GM12878 (cell line): ENCODE results near the gene MAGI1. TPM values are rescaled to one million over a fixed set of nuclear protein-coding genes. Genes with fewer than 3 reads are reported as not detected.

Experiments used
- ATAC-seq: fragments of 200-7000 bp; cut with Tn5 transposase; 3 replicates; pipeline ENCODE4 v1.9.1; 2020; ENCODE audit warnings: mild to moderate bottlenecking, moderate library complexity
- BruUV-seq: library from RNA; stranded (reverse); fragments of 400-500 nt; replicated peaks from 2 replicates; lab custom pipeline; 2021; lab: Mats Ljungman, UMichigan
- CTCF ChIA-PET: fragments of 300-600 bp; sonication (Branson Sonifier 250); formaldehyde crosslinking; extraction: SDS; loops from one replicate; lab custom pipeline; 2021; ENCODE audit warnings: inconsistent platforms; lab: Yijun Ruan, JAX
- POLR2A ChIA-PET: fragments of 350-600 bp; formaldehyde crosslinking; extraction: SDS; loops from one replicate; lab custom pipeline; 2021; ENCODE audit warnings: inconsistent platforms; lab: Charles Lee
- RAD21 ChIA-PET: fragments of 300-600 bp; sonication (Branson Sonifier 250); formaldehyde crosslinking; loops from one replicate; lab custom pipeline; 2023; ENCODE audit warnings: antibody characterized with exemption; ENCODE audit not compliant: unreplicated experiment; lab: Charles Lee
- SMC1A ChIA-PET: fragments of 300-600 bp; sonication (Branson Sonifier 250); formaldehyde crosslinking; loops from one replicate; lab custom pipeline; 2023; ENCODE audit not compliant: unreplicated experiment, uncharacterized antibody; lab: Charles Lee
- DNase-seq: peaks from one replicate; pipeline ENCODE4 v3.0.0-alpha.2; 2011; ENCODE audit warnings: low read depth, low spot score
- FAIRE-seq: peaks from 3 replicates; lab custom pipeline; 2011; peaks lifted over from hg19 to GRCh38; lab: Jason Lieb, UNC
- H2AFZ ChIP-seq: 2 replicates; pipeline ENCODE4 v1.6.0; 2011; ENCODE audit warnings: low read depth, low read length, control low read depth; ENCODE audit not compliant: control insufficient read depth
- H3K27ac ChIP-seq: 2 replicates; pipeline ENCODE4 v1.5.1; 2011; ENCODE audit warnings: control low read depth; ENCODE audit not compliant: control insufficient read depth, insufficient read depth
- H3K27me3 ChIP-seq, 2 experiments: replicated peaks in 1 of 2; 2 replicates each; pipeline versions ENCODE4 v1.6.0 to v1.6.1; 2011; ENCODE audit warnings: low read length in 1 of 2; ENCODE audit not compliant: control insufficient read depth in 2 of 2, insufficient read depth in 2 of 2
- H3K36me3 ChIP-seq, 2 experiments: 2 replicates each; pipeline ENCODE4 v1.5.1; 2011; ENCODE audit warnings: low read length in 1 of 2; ENCODE audit not compliant: control insufficient read depth in 2 of 2, insufficient read depth in 2 of 2
- H3K4me1 ChIP-seq: 2 replicates; pipeline ENCODE4 v1.6.1; 2011; ENCODE audit warnings: mild to moderate bottlenecking, low read length, moderate library complexity, mixed read lengths; ENCODE audit not compliant: control insufficient read depth, insufficient read depth
- H3K4me2 ChIP-seq: 2 replicates; pipeline ENCODE4 v1.6.0; 2011; ENCODE audit warnings: control low read depth; ENCODE audit not compliant: control insufficient read depth, insufficient read depth
- H3K4me3 ChIP-seq: fragments of 200-600 bp; sonication (generic); 2 replicates; pipeline ENCODE4 v1.5.1; 2016
- H3K79me2 ChIP-seq: 2 replicates; pipeline ENCODE4 v1.6.0; 2011; ENCODE audit warnings: low read length; ENCODE audit not compliant: control insufficient read depth, insufficient read depth
- H3K9ac ChIP-seq: 2 replicates; pipeline ENCODE4 v1.8.0; 2011; ENCODE audit warnings: low read length, control low read depth, mixed read lengths; ENCODE audit not compliant: control insufficient read depth, insufficient read depth
- H3K9me3 ChIP-seq: replicated peaks from 3 replicates; pipeline ENCODE4 v1.5.1; 2011; ENCODE audit warnings: mild to moderate bottlenecking, low read length; ENCODE audit not compliant: control insufficient read depth, insufficient read depth
- H4K20me1 ChIP-seq: 2 replicates; pipeline ENCODE4 v1.6.0; 2011; ENCODE audit not compliant: control insufficient read depth, insufficient read depth
- BHLHE40 ChIP-seq, 2 experiments: fragments of 450-650 bp in 1 of 2; IDR thresholded peaks; 2 replicates each; pipeline ENCODE4 v1.6.1; 2011 to 2017; ENCODE audit warnings: low read depth in 2 of 2, borderline replicate concordance in 1 of 2, improper control_type of control experiment in 1 of 2, low read length in 1 of 2, mild to moderate bottlenecking in 1 of 2
- CUX1 ChIP-seq: IDR thresholded peaks from 2 replicates; pipeline ENCODE4 v1.6.1; 2012; ENCODE audit warnings: improper control_type of control experiment, low read depth, low read length; ENCODE audit not compliant: insufficient replicate concordance
- E2F4 ChIP-seq: IDR thresholded peaks from 2 replicates; pipeline ENCODE4 v1.6.1; 2012; ENCODE audit warnings: low read depth, low read length, improper control_type of control experiment
- FOXM1 ChIP-seq: IDR thresholded peaks from 2 replicates; pipeline ENCODE4 v1.6.1; 2012; ENCODE audit warnings: low read depth, mild to moderate bottlenecking, inconsistent platforms, low read length, moderate library complexity
- HDAC2 ChIP-seq: fragments of 200-600 bp; sonication (generic); IDR thresholded peaks from 2 replicates; pipeline ENCODE4 v1.6.1; 2017
- SMARCA5 ChIP-seq: fragments of 450-650 bp; IDR thresholded peaks from 2 replicates; pipeline ENCODE4 v1.6.1; 2017; ENCODE audit warnings: mild to moderate bottlenecking
- SREBF1 ChIP-seq: IDR thresholded peaks from 2 replicates; pipeline ENCODE4 v1.6.1; 2012; ENCODE audit warnings: mild to moderate bottlenecking, low read length
- SUZ12 ChIP-seq: fragments of 200-600 bp; sonication (generic); IDR thresholded peaks from one replicate; pipeline ENCODE4 v1.6.1; 2018; ENCODE audit warnings: antibody characterized with exemption, mild to moderate bottlenecking; ENCODE audit not compliant: unreplicated experiment
- TARDBP ChIP-seq: IDR thresholded peaks from 2 replicates; pipeline ENCODE4 v1.6.1; 2016; ENCODE audit warnings: borderline replicate concordance
- ZNF217 ChIP-seq: fragments of 450-650 bp; IDR thresholded peaks from 2 replicates; pipeline ENCODE4 v1.6.1; 2017; ENCODE audit warnings: antibody characterized with exemption, mild to moderate bottlenecking
- WGBS: methylation state at CpG from one replicate; pipeline ENCODE4 v1.1.6; 2016; ENCODE audit warnings: low lambda C conversion rate; ENCODE audit not compliant: insufficient replicate concordance, insufficient coverage; ENCODE audit errors: missing lambda C conversion rate; 5-methylcytosine and 5-hydroxymethylcytosine counted together
- in situ Hi-C: fragments of 300-500 bp; cut with MboI; formaldehyde crosslinking; loops from 9 replicates; pipeline ENCODE4 v1.14.3; 2018; ENCODE audit warnings: mixed read lengths
- intact Hi-C: fragments of 100-400 bp; cut with micrococcal nuclease; formaldehyde crosslinking; loops from one replicate; pipeline ENCODE4 v1.14.2; 2022; ENCODE audit not compliant: unreplicated experiment
- polyA plus RNA-seq, 11 experiments: library from polyadenylated mRNA; depleted of rRNA in 4 of 11; unstranded in 6 of 11; stranded (reverse) in 5 of 11; fragments of >200 nt; fragmentation: Nextera tagmentation in 4 of 11; fragmentation: Illumina TruSeq in 1 of 11; extraction: Ambion mirVana in 4 of 11; extraction: Trizol in 1 of 11; gene quantifications; 1 replicate in 1 of 11; 2 replicates in 10 of 11; pipeline versions ENCODE4 v1.2.1 to v1.2.3, GENCODE V29; 2011 to 2016; ENCODE audit warnings: inconsistent platforms in 2 of 11, missing spikeins in 2 of 11, low read depth in 1 of 11
- total RNA-seq, 4 experiments: library from RNA; depleted of rRNA in 3 of 4; stranded (reverse); fragments of >200 nt in 3 of 4; fragmentation: Illumina TruSeq in 1 of 4; extraction: Trizol in 1 of 4; gene quantifications; 2 replicates each; pipeline versions ENCODE4 v1.2.1 to v1.2.3, GENCODE V29; 2013 to 2021
- TF ChIP-seq, protein P1 (sequence below): fragments of 150-350 bp; IDR thresholded peaks from 2 replicates; pipeline ENCODE4 v1.6.1; 2014; ENCODE audit warnings: mild to moderate bottlenecking, low read depth, low read length

Gene MAGI1
- total and polyA plus RNA-seq, 10 of the 15 experiments (the other 5 are each of a cell fraction or from before 2014, with no cell fraction given), result 0.02 to 3.3 (median 0.29) TPM; not detected in 1

DNA sequence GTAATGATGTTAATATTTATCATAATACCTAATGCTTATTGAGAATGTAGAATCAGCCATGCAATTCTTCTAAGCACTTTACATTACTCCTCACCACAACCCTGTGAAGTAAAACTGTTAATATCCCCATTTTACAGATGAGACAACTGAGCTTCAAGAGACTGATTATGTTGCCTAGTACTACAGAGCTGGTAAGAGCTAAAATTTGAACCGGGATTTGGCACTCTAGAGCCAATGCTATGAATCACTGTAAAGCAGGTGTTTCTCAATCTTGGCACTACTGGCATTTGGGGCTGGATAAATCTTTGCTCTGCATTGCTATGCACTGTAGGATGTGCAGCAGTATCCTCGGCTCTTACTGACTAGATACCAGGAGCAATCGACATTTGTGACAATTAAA is 367.7 kb downstream of the MAGI1 start:
- SMC1A ChIA-PET, result interaction anchor here (1.1 kb wide), 1 partner anchor 1140 kb away, joined by 5 read pairs; no protein-coding TSS in a partner anchor

More for the DNA sequence above, 367.7 kb downstream of the MAGI1 start:
- WGBS, result 12% methylated on average over 3 of the region's 3 CpGs
- H3K36me3 ChIP-seq, result no peaks in the 10 kb centered on the region
- H3K79me2 ChIP-seq, result no peaks in the 10 kb centered on the region
- ChIA-PET RAD21 (interaction anchor here (1.3 kb wide), 1 partner anchor 1137 kb away, joined by 3 read pairs; no protein-coding TSS in a partner anchor), POLR2A (no interaction called here), CTCF (interaction anchor here (0.7 to 4.4 kb wide), 3 partner anchors 232 to 1152 kb away, joined by 3 to 29 read pairs (median 3); no protein-coding TSS in a partner anchor)
- H3K27me3 ChIP-seq, result no peaks in the 10 kb centered on the region
- no peak for TF ChIP-seq FOXM1
- TF ChIP-seq TARDBP, result no peak
- TF ChIP-seq SREBF1, result no peak
- TF ChIP-seq E2F4, result no peak
- no peak for TF ChIP-seq ZNF217
- no peak for TF ChIP-seq SUZ12
- TF ChIP-seq HDAC2, result no peak
- no peak for TF ChIP-seq SMARCA5
- TF ChIP-seq, protein P1, sequence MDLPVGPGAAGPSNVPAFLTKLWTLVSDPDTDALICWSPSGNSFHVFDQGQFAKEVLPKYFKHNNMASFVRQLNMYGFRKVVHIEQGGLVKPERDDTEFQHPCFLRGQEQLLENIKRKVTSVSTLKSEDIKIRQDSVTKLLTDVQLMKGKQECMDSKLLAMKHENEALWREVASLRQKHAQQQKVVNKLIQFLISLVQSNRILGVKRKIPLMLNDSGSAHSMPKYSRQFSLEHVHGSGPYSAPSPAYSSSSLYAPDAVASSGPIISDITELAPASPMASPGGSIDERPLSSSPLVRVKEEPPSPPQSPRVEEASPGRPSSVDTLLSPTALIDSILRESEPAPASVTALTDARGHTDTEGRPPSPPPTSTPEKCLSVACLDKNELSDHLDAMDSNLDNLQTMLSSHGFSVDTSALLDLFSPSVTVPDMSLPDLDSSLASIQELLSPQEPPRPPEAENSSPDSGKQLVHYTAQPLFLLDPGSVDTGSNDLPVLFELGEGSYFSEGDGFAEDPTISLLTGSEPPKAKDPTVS, result no peak
- TF ChIP-seq CUX1, result no peak
- TF ChIP-seq BHLHE40 (IDR thresholded peaks at IDR 0.05; ENCODE audit: borderline replicate concordance in 1 of 2, low read depth in 2 of 2, low read length in 1 of 2), result no peak
- H3K9ac ChIP-seq, result no peak overlapping the region
- H3K27ac ChIP-seq, result no peak overlapping the region
- H2AFZ ChIP-seq, result no peak overlapping the region
- intact Hi-C loops (no loop called here), in situ Hi-C loops (loop anchor here (5.0 kb wide), 1 partner anchor 1139 kb away; no protein-coding TSS in a partner anchor)
- no peak for ATAC-seq
- no peak for FAIRE-seq
- no TSS peak for BruUV-seq
- no peaks in the 10 kb centered on the region for H4K20me1 ChIP-seq
- H3K4me2 ChIP-seq, result no peak overlapping the region
- DNase-seq, result no peak
- no peaks in the 10 kb centered on the region for H3K4me1 ChIP-seq
- H3K9me3 ChIP-seq, result no peaks in the 10 kb centered on the region
- no peak overlapping the region for H3K4me3 ChIP-seq
